Measurements from ENCODE around the gene CXCL16. TPM values are rescaled to one million over a fixed set of nuclear protein-coding genes. Genes with fewer than 3 reads are reported as not detected.

CXCL16 gene
- total RNA-seq, 1 experiment from 2014 or later = 4.5 TPM

DNA sequence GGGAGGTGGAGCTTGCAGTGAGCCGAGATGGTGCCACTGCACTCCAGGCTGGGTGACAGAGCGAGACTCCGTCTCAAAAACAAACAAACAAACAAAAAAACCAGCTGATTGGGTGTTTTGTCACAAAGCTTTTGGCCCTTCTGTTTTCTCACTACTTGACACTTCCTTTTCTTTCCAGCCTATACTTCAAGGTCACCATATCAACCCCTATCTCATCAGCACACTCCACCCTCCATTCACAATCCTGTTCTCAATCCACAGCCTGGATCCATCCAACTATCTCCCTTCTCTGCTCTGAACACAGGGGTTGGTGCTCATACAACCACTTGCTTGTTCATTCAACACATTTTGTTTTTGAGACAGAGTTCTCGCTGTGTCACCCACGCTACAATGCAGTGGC is 15.1 kb downstream of the CXCL16 start:
- Histone ChIP-seq H3K18ac (ENCODE audit: insufficient read length, low read depth, low read length) (no peak overlapping the region), H3K14ac (ENCODE audit: insufficient read depth, low read length) (no peak overlapping the region), H3K27ac (ENCODE audit: insufficient read length, low read depth, low read length) (no peak overlapping the region), H3K27me3 (ENCODE audit: insufficient read depth, low read length) (no peaks in the 10 kb centered on the region), H2BK20ac (ENCODE audit: low read depth, low read length, poor library complexity, severe bottlenecking) (no peak overlapping the region), H3K23me2 (ENCODE audit: insufficient read length, low read depth, low read length, poor library complexity, severe bottlenecking) (no peaks in the 10 kb centered on the region), H2AFZ (ENCODE audit: low read length) (no peak overlapping the region), H2AK5ac (ENCODE audit: insufficient read length, low read length) (no peak overlapping the region), H2BK120ac (ENCODE audit: low read depth, low read length, poor library complexity, severe bottlenecking) (no peak overlapping the region), H4K20me1 (ENCODE audit: control insufficient read depth, insufficient read depth, insufficient read length) (no peaks in the 10 kb centered on the region), H3K4me1 (ENCODE audit: insufficient read depth, low read length) (no peaks in the 10 kb centered on the region), H2BK12ac (ENCODE audit: insufficient read length, low read depth, low read length) (no peak overlapping the region), H3K23ac (ENCODE audit: insufficient read length, low read depth, low read length) (no peak overlapping the region), H4K5ac (ENCODE audit: insufficient read length, low read depth, low read length) (no peak overlapping the region), H3K4me2 (ENCODE audit: insufficient read depth, insufficient read length, low read length) (no peak overlapping the region), H2BK5ac (ENCODE audit: insufficient read length, low read length) (no peak overlapping the region), H3K56ac (ENCODE audit: insufficient read length, low read depth, low read length) (no peak overlapping the region), H3K9me3 (ENCODE audit: control insufficient read depth, low read depth, low read length) (no peaks in the 10 kb centered on the region), H3T11ph (ENCODE audit: low read length) (no peak overlapping the region), H3K9ac (ENCODE audit: extremely low read depth, insufficient read length, low read length) (no peak overlapping the region), H2BK15ac (ENCODE audit: low read depth, low read length) (no peak overlapping the region), H3K79me2 (ENCODE audit: insufficient read depth, low read length) (no peaks in the 10 kb centered on the region), H4K8ac (replicated peaks; ENCODE audit: insufficient read length, low read depth, low read length) (no peak overlapping the region), H3K4ac (ENCODE audit: low read depth, low read length) (no peak overlapping the region), H4K91ac (ENCODE audit: insufficient read length, low read depth, low read length) (no peak overlapping the region), H3K79me1 (ENCODE audit: insufficient read depth, low read depth, low read length, poor library complexity, severe bottlenecking) (no peaks in the 10 kb centered on the region)
- Mint-ChIP-seq H3K9me3 (no peaks in the 10 kb centered on the region; a peak in 1 of 5 replicates), H3K4me1 (no peaks in the 10 kb centered on the region; a peak in 1 of 4 replicates), H3K36me3 (ENCODE audit: insufficient read depth in 1 of 3, low read depth in 3 of 3) (peaks cover 4 to 18% (median 15%) of the 10 kb centered on the region in 3 experiments; a peak in 6 of 7 replicates), H3K4me3 (no peak overlapping the region), H3K27ac (no peak overlapping the region), H3K27me3 (ENCODE audit: low read depth) (peaks cover 9% of the 10 kb centered on the region)
- no CpG with 5 or more reads among the region's 5 CpGs for WGBS (ENCODE audit: extremely low coverage, insufficient read length, low lambda C conversion rate)
- no peak for DNase-seq
- TF ChIP-seq, protein P1, sequence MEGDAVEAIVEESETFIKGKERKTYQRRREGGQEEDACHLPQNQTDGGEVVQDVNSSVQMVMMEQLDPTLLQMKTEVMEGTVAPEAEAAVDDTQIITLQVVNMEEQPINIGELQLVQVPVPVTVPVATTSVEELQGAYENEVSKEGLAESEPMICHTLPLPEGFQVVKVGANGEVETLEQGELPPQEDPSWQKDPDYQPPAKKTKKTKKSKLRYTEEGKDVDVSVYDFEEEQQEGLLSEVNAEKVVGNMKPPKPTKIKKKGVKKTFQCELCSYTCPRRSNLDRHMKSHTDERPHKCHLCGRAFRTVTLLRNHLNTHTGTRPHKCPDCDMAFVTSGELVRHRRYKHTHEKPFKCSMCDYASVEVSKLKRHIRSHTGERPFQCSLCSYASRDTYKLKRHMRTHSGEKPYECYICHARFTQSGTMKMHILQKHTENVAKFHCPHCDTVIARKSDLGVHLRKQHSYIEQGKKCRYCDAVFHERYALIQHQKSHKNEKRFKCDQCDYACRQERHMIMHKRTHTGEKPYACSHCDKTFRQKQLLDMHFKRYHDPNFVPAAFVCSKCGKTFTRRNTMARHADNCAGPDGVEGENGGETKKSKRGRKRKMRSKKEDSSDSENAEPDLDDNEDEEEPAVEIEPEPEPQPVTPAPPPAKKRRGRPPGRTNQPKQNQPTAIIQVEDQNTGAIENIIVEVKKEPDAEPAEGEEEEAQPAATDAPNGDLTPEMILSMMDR (conservative IDR thresholded peaks at IDR 0.05) = no peak

Data from H9 (cell line).